ENCODE data around the gene LANCL2. TPM values are rescaled to one million over a fixed set of nuclear protein-coding genes. Genes with fewer than 3 reads are reported as not detected.

LANCL2 gene
- total RNA-seq, 1 experiment from 2014 or later, result 26.4 TPM

- no peak overlapping the region for H2BK15ac ChIP-seq (ENCODE audit: low read depth, low read length)
- no peak overlapping the region for H2AFZ ChIP-seq (ENCODE audit: low read length)
- peaks cover 5% of the 10 kb centered on the region; the same call in 1 of the 2 replicates for H3K4me1 ChIP-seq (ENCODE audit: insufficient read depth, low read length)
- Mint-ChIP-seq H3K9me3 (peaks cover 2 to 9% of the 10 kb centered on the region in 2 experiments; a peak in 4 of 5 replicates), H3K27me3 (ENCODE audit: low read depth) (no peaks in the 10 kb centered on the region), H3K4me1 (peaks cover 17 to 23% of the 10 kb centered on the region in 2 experiments), H3K27ac (no peak overlapping the region), H3K4me3 (no peak overlapping the region), H3K36me3 (ENCODE audit: insufficient read depth in 1 of 3, low read depth in 3 of 3) (peaks cover 2 to 11% (median 3%) of the 10 kb centered on the region in 3 experiments; a peak in 5 of 7 replicates)
- no peaks in the 10 kb centered on the region for H4K20me1 ChIP-seq (ENCODE audit: control insufficient read depth, insufficient read depth, insufficient read length)
- H3T11ph ChIP-seq (ENCODE audit: low read length), result no peak overlapping the region
- TF ChIP-seq CTCF (conservative IDR thresholded peaks at IDR 0.05), result no peak
- H2AK5ac ChIP-seq (ENCODE audit: insufficient read length, low read length), result no peak overlapping the region
- H3K4me2 ChIP-seq (ENCODE audit: insufficient read depth, insufficient read length, low read length), result no peak overlapping the region
- no peak overlapping the region for H4K8ac ChIP-seq (replicated peaks; ENCODE audit: insufficient read length, low read depth, low read length)
- H3K79me2 ChIP-seq (ENCODE audit: insufficient read depth, low read length), result 0 out of 2 replicates have a peak, but pooled peaks cover 2% of the 10 kb centered on the region
- no peak overlapping the region for H4K5ac ChIP-seq (ENCODE audit: insufficient read length, low read depth, low read length)
- no peaks in the 10 kb centered on the region for H3K9me3 ChIP-seq (ENCODE audit: control insufficient read depth, low read depth, low read length)
- H2BK20ac ChIP-seq (ENCODE audit: low read depth, low read length, poor library complexity, severe bottlenecking), result no peak overlapping the region
- H4K91ac ChIP-seq (ENCODE audit: insufficient read length, low read depth, low read length), result no peak overlapping the region
- H2BK5ac ChIP-seq (ENCODE audit: insufficient read length, low read length), result no peak overlapping the region
- no peak overlapping the region for H3K14ac ChIP-seq (ENCODE audit: insufficient read depth, low read length)
- no CpG with 5 or more reads among the region's 4 CpGs for WGBS (ENCODE audit: extremely low coverage, insufficient read length, low lambda C conversion rate)
- no peak for DNase-seq
- no peak overlapping the region for H2BK120ac ChIP-seq (ENCODE audit: low read depth, low read length, poor library complexity, severe bottlenecking)
- no peak overlapping the region for H2BK12ac ChIP-seq (ENCODE audit: insufficient read length, low read depth, low read length)
- H3K23ac ChIP-seq (ENCODE audit: insufficient read length, low read depth, low read length), result no peak overlapping the region
- no peaks in the 10 kb centered on the region for H3K79me1 ChIP-seq (ENCODE audit: insufficient read depth, low read depth, low read length, poor library complexity, severe bottlenecking)
- H3K23me2 ChIP-seq (ENCODE audit: insufficient read length, low read depth, low read length, poor library complexity, severe bottlenecking), result no peaks in the 10 kb centered on the region
- H3K56ac ChIP-seq (ENCODE audit: insufficient read length, low read depth, low read length), result no peak overlapping the region
- H3K4ac ChIP-seq (ENCODE audit: low read depth, low read length), result no peak overlapping the region
- H3K27ac ChIP-seq (ENCODE audit: insufficient read length, low read depth, low read length), result no peak overlapping the region
- no peak overlapping the region for H3K18ac ChIP-seq (ENCODE audit: insufficient read length, low read depth, low read length)
- no peak overlapping the region for H3K9ac ChIP-seq (ENCODE audit: extremely low read depth, insufficient read length, low read length)
- H3K27me3 ChIP-seq (ENCODE audit: insufficient read depth, low read length), result no peaks in the 10 kb centered on the region
These were observed 12.2 kb downstream of the LANCL2 start for GRCh38 chr7:55377162-55377817.

All from H9 (cell line).